Stimulated activated CD4-positive, alpha-beta T cell treated with anti-CD3 and anti-CD28 coated beads, TNF-alpha, amount 100 ng/mL, for 24 hours (primary cell): Measurements from ENCODE around the gene UGT3A2.

Experiments
- DNase-seq, 3 experiments: peaks; one replicate each; pipeline ENCODE4 v3.0.0-alpha.2; 2020; ENCODE audit warnings: low read depth in 3 of 3

Gene UGT3A2, protein sequence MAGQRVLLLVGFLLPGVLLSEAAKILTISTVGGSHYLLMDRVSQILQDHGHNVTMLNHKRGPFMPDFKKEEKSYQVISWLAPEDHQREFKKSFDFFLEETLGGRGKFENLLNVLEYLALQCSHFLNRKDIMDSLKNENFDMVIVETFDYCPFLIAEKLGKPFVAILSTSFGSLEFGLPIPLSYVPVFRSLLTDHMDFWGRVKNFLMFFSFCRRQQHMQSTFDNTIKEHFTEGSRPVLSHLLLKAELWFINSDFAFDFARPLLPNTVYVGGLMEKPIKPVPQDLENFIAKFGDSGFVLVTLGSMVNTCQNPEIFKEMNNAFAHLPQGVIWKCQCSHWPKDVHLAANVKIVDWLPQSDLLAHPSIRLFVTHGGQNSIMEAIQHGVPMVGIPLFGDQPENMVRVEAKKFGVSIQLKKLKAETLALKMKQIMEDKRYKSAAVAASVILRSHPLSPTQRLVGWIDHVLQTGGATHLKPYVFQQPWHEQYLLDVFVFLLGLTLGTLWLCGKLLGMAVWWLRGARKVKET

DNA sequence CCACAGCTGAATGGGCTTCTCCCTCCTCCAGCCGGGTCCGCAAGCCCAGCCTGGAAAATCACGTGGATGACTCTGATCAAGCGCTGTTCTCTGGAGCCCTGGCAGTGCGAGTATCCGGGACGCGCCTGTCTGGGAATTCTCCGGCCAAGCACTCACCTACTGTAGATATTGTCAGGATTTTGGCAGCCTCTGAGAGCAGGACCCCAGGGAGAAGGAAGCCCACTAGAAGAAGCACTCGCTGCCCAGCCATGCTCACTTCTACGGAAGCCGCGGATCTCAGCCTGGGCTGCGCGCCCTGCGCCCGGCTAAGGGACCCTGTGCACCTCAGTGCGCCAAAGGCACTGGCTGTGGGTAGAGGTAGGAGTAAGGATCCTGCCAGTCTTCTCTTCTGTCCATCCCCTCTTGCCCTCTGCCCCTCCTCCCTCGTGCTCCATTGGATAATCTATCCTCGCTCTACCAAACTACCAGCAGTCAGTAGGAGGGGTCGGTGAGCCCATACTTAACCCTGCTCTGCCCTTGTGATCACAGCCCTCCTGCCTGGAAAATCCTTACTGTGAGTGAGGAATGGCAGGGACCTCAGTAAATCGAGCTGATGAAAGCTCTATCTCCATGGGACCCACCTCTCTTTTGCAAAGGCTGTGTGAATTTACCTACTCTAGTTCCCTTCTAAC, at the start of gene UGT3A2:
TSS of gene UGT3A2 (minus strand) at position 343 of the 671 bp plus-strand sequence. CDS start at position 250, 93 bp downstream.
- DNase-seq: no peak

DNA sequence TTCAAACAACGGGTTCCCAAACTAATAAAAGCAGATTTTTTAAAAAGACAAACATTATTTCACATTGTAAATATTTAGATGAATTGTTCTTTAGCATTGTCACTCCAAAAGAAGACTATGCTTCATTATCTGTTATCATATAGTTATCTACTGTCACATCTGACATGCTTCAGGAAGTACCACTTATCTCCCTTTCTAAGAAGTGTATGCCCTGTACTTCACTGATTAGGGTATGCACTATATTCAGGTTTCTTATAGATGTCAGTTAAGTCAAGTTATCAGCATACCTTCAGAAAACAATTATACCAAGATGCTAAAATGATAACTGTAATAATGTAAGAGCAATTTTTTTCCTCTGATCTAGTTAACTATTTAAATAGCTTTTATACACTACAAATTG, 44.6 kb upstream of the UGT3A2 start:
- DNase-seq: no peak

DNA sequence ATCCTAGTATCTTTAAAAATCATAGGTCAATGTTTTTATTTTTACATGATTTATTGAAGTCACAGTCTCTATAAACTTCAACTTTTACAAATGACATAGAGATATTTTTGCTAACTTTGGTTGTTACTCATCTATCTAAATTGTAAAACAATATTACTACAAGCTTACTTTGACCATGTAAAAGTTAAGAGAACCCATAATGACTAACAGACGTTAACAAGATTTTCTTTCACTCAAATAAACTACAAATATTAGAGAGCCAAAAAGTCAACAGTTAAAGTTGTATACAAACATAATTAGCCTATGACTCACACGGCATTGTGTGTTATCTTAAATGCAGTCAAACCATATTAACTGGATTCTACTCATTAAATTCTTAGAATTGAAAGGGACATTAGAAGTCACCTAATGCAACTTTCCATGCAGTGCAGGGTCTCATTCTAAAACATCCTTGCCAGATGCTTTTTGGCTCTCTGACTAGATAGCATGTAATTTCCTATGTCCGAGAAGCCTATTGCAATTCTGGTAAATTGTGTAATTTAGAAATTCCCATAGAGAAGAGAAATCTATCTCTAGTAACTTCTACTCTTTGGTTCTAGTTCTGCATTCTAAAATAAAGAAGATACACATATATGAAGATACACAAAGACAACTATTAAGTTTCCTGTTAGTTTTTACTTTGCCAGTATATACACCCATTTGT, 42.2 kb upstream of the UGT3A2 start:
- no peak for DNase-seq

DNA sequence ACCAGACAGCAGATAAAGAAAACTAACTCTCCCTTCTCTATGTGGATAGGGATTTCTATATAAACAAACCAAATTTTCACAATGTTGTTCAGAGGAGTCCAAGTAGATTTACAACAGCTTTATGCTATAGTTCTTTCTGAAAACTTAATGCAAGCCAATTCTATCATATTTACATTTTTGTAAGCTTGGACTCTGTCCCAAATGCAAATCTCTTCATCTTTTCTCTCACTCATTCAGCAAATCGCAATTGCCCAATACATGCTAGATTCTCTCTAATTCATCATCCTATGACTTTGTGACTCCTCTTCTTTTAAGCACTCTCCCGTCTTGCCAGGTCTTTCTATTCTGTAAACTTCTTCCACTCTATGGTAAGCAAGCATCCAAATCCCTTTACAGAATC, 39.1 kb upstream of the UGT3A2 start:
- DNase-seq: no peak

DNA sequence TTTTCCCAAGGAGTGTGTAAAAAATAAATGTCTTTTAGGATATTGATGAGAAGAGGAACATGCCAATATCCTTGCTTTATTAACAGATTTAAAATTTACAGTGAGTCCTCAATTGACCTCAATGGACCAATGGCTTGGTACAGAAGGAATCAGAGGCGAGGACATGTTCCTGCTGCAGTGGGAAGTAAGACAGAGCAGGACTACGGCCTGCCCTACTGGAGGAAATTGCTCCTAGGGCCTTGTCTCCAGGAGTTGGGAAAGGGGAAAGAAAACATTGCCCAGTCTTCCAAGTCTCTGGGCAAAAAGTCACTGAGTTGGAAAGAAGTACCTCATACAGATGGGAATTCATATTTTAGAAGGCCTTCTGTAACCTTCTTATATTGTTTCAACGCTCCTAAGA, 33.1 kb upstream of the UGT3A2 start:
- no peak for DNase-seq

DNA sequence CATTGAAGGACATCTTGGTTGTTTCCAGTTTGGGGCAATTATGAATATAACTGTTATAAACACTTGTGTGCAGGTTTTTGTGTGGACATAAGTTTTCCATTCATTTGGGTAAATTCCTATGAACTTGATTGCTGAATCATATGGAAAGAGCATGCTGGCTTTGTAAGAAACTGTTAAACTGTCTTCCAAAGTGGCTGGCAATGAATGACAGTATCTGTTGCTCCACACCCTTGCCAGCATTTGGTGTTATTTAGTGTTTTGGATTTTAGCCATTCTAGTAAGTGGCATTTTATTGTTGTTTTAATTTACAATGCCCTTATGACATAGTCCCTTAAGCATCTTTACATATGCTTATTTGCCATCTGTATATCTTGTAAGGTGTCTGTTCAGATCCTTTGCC, 29.8 kb upstream of the UGT3A2 start:
- no peak for DNase-seq

DNA sequence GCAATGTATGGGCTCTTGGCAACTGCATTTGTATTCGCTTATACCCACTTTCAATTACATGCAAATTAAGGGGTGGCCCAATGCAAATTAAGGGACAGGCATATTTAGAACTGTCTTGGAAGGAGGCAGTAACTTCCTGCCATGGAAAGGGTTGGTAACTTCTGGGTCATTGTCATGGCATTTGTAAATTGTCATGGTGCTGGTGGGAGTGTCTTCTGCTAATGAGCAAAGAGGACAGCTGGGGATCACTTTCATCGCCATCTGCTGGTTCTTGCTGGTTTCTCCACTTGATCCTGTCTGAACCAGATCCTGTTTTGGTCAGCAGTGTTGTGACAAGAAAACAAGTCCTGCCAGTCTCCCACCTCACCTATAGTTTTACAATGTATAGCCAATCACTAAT, 23.3 kb upstream of the UGT3A2 start:
- no peak for DNase-seq

DNA sequence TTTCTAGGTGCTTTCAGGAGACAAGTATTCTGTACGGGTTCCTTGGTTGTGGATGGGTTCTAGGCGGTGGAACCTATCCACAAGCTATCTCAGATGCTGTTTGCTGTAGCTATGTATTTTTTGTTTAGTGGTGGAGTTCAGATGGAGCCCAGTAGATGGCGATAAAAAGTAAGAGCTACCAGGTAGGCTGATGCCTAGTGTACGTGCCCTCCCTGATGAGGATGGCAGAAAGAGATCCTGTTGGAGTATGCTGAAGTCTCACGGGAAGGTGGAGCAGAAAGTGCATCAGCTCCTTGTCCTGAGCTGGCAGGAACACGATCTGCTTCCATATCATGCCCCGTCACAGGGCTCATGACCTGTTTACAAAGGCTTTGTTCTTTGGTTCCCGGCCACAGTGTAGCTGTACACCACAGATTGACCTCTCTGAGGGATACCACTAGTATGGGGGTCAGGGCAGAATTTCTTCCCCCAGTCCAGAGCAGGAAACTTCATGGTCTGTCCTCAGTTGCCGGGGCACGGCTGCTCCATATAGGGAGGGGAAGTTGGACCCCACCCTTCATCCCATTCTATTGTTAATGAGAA, 12.6 kb upstream of the UGT3A2 start:
- no peak for DNase-seq

DNA sequence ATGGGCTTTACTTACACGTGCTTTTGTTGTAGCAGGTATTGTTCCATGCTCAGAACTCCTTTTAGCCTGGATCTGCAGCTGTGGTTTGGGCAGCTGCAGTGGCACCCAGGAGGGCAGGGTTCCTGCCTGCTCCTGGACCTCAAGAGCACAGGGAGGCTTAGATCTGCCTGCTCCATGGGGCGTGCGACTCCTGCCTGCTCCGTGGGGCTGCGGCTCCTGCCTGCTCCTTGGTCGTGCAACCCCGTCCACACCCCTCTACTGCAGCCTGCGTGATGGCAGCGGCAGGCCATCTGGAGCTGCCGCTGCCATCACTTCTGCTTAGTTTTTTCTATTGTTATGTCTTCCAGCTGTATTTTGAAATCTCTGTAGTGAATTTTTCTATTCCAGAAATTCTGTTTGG, 11.7 kb upstream of the UGT3A2 start:
- DNase-seq: no peak

DNA sequence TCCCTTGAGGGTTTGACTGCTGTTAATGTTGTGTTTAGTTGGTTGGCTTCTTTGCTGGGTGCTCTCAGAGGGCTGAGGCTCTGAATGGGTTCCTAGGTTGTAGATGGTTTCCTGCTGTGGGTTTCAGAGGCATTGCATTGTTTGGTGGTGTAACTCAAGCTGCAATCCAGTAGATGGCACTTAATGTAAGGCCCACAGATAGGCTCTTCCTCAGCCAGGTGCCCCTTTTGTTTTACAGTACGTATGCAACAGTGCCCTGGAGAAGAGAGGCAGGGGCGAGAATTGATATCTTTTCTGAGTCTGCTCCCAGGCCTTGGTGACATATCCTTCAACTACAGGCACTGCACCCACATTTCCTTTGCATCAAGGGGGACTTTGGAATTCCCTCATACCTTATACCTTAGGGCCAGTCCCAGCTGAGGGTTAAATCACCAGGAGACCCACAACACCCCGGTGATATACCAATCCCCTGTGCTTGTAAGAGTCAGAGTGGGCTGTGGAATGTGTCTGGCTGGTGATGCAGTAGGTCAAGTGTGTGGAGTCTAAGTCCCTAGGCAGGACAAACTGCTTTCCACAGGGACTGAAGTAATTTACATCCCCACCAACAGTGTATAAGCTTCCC, 7.0 kb upstream of the UGT3A2 start:
- no peak for DNase-seq

DNA sequence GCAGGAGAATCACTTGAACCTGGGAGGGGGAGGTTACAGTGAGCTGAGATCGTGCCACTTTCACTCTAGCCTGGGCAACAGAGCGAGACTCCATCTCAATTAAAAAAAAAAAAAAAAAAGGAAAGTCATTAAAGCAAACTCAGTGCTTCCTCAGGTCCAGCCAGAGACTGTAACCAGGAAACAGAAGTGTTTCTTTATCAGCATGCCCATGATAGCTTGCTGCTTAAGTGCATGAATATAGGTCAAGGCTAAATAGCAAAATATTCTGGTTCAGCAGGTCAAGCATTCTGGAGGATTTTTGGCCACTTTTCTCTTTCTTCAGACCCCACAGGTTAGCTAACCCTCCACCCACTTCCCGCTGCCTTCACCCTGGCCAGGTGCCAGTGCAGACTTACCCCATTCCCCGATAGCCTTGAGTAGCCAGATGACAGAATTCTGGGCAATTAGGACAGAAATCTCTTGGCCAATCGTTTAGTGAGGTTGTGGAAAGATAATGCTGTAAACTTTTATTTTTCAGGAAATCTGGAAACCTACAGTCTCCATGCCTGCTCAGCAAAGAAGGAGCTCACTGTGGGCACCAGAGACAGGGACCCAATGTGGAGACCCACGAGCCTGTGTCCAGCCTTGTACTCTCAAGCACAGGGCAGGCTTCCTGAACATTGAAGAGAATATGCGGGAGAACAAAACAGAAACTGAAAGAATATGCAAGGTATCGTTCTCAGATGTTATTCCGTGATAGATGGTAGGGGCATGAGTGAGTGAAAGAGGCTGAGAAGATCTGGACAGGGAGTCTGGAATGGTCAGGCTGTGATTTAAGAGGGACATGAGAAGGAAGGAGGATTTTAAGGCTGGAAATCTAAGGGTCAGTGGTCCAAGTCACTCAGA, 4.2 kb upstream of the UGT3A2 start:
- no peak for DNase-seq

DNA sequence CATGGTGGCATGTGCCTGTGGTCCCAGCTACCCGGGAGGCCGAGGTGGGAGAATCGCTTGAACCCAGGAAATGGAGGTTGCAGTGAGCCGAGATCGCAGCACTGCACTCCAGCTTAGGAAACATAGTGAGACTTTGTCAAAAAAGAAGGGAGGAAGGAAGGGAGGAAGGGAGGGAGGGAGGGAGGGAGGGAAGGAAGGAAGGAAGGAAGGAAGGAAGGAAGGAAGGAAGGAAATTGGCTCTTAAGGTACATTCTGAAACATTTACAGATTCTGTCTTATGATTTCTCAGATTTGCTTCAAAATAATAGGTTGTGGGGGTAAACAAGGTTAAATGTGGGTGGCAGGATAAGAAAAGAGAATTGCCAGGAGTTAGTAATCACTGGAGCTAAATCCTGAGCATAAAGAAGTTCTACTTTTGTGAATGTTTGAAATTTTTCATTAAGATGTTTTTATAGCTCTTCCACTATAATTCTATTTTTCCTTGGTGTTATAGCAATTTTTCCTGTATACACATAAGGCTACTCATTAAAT, 2.1 kb upstream of the UGT3A2 start:
- no peak for DNase-seq

DNA sequence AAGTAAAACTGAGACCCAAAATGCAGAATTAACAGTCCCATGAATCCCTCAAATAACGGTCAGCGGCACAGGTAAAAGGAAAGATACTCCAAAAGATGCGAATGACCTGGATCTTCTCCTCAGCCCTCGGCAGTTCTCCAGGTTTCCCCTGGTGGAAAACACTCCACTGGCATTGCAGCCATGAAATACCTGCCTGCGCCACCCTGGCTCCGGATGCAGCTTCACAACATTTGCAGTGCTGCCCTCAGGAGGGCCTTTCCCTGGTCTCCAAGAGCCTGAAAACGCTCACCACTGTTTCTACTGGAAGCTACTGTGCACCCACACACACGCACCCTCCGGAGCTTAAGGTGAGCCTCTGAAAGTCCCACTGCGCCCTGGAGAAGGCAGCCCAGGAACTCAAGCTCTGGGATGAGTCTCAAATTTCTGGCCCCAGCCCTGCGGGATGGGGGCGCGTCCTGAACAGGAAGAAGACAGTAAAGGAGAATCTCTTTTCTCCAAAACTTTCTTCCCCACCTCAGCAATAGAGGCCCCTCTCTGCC, 612 bp downstream of the UGT3A2 start:
- DNase-seq: no peak

DNA sequence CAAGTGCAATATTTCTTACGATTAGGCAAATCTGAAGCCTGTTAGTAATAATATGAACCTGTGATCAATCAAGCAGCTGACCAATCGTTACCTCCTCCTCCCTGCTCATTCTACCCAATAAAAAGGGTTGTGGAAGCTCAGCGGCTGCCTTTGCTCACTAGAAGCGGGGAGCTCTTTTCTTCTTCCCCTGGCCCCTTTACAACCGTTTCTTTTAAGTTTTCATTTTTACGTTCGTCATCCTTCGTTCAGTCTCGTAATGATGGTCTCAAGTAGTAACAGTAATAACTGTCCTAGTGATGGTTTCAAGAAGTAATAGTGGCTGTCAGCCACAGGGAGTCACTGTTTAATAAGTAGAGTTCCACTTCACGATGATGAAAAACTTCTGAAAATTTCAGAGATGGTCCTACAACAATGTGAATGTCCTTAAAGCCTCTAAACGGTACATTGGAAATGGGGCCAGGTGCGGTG, 6.2 kb downstream of the UGT3A2 start:
- DNase-seq: no peak

DNA sequence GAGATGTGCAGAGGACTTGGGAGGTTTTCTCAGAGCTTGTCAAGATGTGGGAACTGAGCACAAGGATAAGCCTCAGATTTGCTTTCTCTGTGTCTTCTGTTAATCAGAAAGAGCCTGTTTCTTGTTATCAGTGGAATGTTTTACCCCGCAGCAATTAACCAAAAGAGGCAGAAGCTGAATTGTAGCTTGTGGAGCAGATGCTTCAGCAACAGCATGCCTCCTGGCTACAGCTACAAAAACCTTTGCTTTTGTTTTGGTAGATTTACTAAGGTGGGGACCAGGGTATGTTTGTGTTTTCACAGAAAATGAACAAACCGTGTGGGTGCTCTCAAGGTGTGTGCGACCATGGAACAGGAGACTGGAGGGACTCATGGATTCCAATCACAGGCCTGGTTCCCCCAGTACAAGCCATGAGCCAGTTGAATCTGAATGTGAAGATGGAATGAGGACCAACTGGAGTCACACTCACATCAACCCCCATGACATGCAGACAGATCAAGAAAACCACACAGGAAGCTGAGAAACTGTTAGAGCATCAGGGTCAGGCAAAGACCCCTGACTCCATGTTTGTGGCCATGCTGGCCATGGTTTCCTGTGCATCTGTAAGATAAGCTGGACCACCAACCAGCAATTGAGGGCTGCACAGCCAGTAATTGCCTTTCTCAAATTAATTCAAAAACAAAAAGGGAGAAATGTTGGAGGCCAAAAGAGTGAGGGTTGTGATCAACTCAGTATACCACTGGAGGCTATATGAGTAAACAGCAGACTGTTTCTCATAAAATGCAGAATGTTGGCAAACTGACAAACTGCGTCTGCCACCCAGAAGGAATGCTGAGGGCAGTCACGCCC, 6.9 kb downstream of the UGT3A2 start:
- no peak for DNase-seq

DNA sequence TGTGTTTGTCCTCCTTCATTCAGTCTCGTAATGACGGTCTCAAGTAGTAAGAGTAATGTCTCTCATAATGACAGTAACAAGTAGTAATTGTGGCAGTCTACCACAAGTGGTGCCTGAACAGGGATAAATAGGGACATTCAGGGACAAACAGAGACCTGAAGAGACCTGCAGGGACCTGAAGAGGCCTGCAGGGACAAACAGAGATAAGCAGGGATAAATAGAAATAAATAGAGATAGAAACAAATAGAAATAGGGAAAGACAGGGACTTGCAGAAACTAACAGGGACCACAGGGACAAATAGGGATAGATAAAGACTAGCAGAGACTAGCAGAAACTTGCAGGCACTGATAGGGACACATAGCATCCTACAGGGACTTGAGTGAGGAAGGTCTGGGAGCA, 7.9 kb downstream of the UGT3A2 start:
- DNase-seq: no peak

DNA sequence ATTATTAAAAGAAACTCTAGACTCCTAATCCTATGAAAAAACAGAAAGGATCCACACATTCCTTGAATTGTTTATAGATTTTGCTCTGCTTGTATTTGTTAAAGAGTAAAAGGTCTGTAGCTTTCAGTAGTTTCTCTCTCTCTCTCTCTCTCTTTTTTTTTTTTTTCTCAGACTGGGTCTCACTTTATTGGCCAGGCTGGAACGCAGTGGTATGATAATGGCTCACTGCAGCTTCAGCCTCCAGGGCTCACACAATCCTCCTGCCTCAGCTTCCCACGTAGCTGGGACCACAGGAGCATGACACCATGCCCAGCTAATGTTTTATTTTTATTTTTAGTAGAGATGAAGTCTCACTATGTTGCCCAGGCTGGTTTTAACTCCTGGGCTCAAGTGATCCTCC, 9.3 kb downstream of the UGT3A2 start:
- DNase-seq: no peak

DNA sequence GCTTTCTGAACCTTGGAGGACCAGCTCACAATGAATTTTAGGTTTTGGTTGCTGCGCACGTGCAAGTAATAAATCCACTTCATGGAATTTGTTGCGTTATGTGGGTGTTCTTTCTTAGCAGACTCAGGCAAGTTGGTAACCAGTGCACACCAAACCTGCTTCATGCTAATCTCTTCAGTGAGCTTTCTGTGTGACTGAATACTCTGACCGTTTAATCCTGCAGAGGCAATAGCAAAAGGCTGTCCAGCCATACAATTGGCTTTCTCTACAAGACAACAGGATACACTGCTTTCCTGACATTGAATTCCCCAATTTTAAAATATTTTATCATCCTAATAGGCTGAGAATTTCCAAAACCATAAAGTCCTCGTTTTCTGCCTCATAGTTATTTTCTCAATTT, 10.3 kb downstream of the UGT3A2 start:
- no peak for DNase-seq

DNA sequence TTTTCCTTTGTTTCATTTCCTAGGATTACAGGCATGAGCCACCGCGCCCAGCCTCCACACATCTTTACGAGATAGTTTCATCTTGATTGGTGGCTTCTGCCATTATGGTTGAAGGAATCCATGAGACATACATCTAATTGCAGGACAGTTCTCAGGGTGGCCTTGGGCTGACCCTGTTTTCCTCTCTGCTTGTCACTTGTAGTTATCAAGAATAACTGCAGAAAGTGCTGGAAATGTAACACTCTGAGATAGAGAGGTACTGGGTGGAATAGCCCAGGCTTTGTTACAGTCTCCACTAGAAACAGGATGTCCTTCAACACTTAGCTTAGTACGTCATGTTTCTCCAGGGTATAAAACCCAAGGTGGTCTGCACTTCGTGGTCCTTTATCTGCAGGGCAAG, 10.7 kb downstream of the UGT3A2 start:
- no peak for DNase-seq
